Measurements from ENCODE around the gene SH3RF3. TPM values are rescaled to one million over a fixed set of nuclear protein-coding genes. Genes with fewer than 3 reads are reported as not detected.

Gene SH3RF3
- total RNA-seq, 1 experiment from 2014 or later, result 0.34 TPM

- no peak overlapping the region for H3K9ac ChIP-seq (ENCODE audit: low read length)
- no peak overlapping the region for H3K4me3 ChIP-seq (ENCODE audit: low read length)
- no peaks in the 10 kb centered on the region for H3K36me3 ChIP-seq (ENCODE audit: insufficient read depth, low read length)
- H3K27me3 ChIP-seq (ENCODE audit: low read length), result no peaks in the 10 kb centered on the region
- no peak overlapping the region for H3K4me2 ChIP-seq (ENCODE audit: low read depth, low read length, poor library complexity, severe bottlenecking)
- H3K27ac ChIP-seq (ENCODE audit: low read length), result no peak overlapping the region
- H3K9me3 ChIP-seq (ENCODE audit: low read length), result no peaks in the 10 kb centered on the region
- H3K4me1 ChIP-seq (ENCODE audit: low read length), result peaks cover 6% of the 10 kb centered on the region
- DNase-seq, result no peak
- H3K9me2 ChIP-seq (replicated peaks; ENCODE audit: insufficient read depth, low read length), result no peaks in the 10 kb centered on the region
- H4K20me1 ChIP-seq (ENCODE audit: insufficient read depth, low read depth, low read length), result no peaks in the 10 kb centered on the region
- no peaks in the 10 kb centered on the region for H3K79me2 ChIP-seq (ENCODE audit: low read length)
- H2AFZ ChIP-seq (ENCODE audit: low read length), result no peak overlapping the region
Observed at GRCh38 chr2:109304731-109305470, 175.9 kb downstream of the SH3RF3 start.

GRCh38 chr2:109305490-109306167 lies 176.6 kb downstream of the SH3RF3 start:
- Histone ChIP-seq H3K79me2 (ENCODE audit: low read length) (no peaks in the 10 kb centered on the region), H3K27me3 (ENCODE audit: low read length) (no peaks in the 10 kb centered on the region), H3K9me3 (ENCODE audit: low read length) (no peaks in the 10 kb centered on the region), H3K4me3 (ENCODE audit: low read length) (no peak overlapping the region), H4K20me1 (ENCODE audit: insufficient read depth, low read depth, low read length) (no peaks in the 10 kb centered on the region), H3K36me3 (ENCODE audit: insufficient read depth, low read length) (no peaks in the 10 kb centered on the region), H3K27ac (ENCODE audit: low read length) (no peak overlapping the region), H3K9ac (ENCODE audit: low read length) (no peak overlapping the region), H3K4me2 (ENCODE audit: low read depth, low read length, poor library complexity, severe bottlenecking) (no peak overlapping the region), H2AFZ (ENCODE audit: low read length) (no peak overlapping the region), H3K9me2 (replicated peaks; ENCODE audit: insufficient read depth, low read length) (no peaks in the 10 kb centered on the region), H3K4me1 (ENCODE audit: low read length) (peaks cover 6% of the 10 kb centered on the region)
- DNase-seq, result no peak

- Histone ChIP-seq H3K9ac (ENCODE audit: low read length) (no peak overlapping the region), H3K4me3 (ENCODE audit: low read length) (no peak overlapping the region), H3K79me2 (ENCODE audit: low read length) (no peaks in the 10 kb centered on the region), H3K4me2 (ENCODE audit: low read depth, low read length, poor library complexity, severe bottlenecking) (no peak overlapping the region), H2AFZ (ENCODE audit: low read length) (no peak overlapping the region), H3K27ac (ENCODE audit: low read length) (no peak overlapping the region), H3K36me3 (ENCODE audit: insufficient read depth, low read length) (no peaks in the 10 kb centered on the region), H3K9me3 (ENCODE audit: low read length) (no peaks in the 10 kb centered on the region), H4K20me1 (ENCODE audit: insufficient read depth, low read depth, low read length) (no peaks in the 10 kb centered on the region), H3K27me3 (ENCODE audit: low read length) (no peaks in the 10 kb centered on the region), H3K9me2 (replicated peaks; ENCODE audit: insufficient read depth, low read length) (no peaks in the 10 kb centered on the region), H3K4me1 (ENCODE audit: low read length) (peaks cover 6% of the 10 kb centered on the region)
- DNase-seq, result no peak
Observed at GRCh38 chr2:109306190-109306589, 177.2 kb downstream of the SH3RF3 start.

- Histone ChIP-seq H3K4me2 (ENCODE audit: low read depth, low read length, poor library complexity, severe bottlenecking) (no peak overlapping the region), H3K79me2 (ENCODE audit: low read length) (no peaks in the 10 kb centered on the region), H2AFZ (ENCODE audit: low read length) (no peak overlapping the region), H3K36me3 (ENCODE audit: insufficient read depth, low read length) (no peaks in the 10 kb centered on the region), H3K27me3 (ENCODE audit: low read length) (no peaks in the 10 kb centered on the region), H3K27ac (ENCODE audit: low read length) (no peak overlapping the region), H3K4me1 (ENCODE audit: low read length) (peaks cover 6% of the 10 kb centered on the region), H3K9me3 (ENCODE audit: low read length) (no peaks in the 10 kb centered on the region), H3K4me3 (ENCODE audit: low read length) (no peak overlapping the region), H3K9me2 (replicated peaks; ENCODE audit: insufficient read depth, low read length) (no peaks in the 10 kb centered on the region), H4K20me1 (ENCODE audit: insufficient read depth, low read depth, low read length) (no peaks in the 10 kb centered on the region), H3K9ac (ENCODE audit: low read length) (no peak overlapping the region)
- no peak for DNase-seq
Observed at GRCh38 chr2:109311771-109312170, 182.8 kb downstream of the SH3RF3 start.

GRCh38 chr2:109312902-109313301 lies 183.9 kb downstream of the SH3RF3 start:
- DNase-seq, result no peak
- no peak overlapping the region for H3K4me2 ChIP-seq (ENCODE audit: low read depth, low read length, poor library complexity, severe bottlenecking)

GRCh38 chr2:109313343-109313742 lies 184.3 kb downstream of the SH3RF3 start:
- Histone ChIP-seq H2AFZ (ENCODE audit: low read length) (no peak overlapping the region), H3K9ac (ENCODE audit: low read length) (no peak overlapping the region), H3K4me1 (ENCODE audit: low read length) (peaks cover 6% of the 10 kb centered on the region), H3K4me2 (ENCODE audit: low read depth, low read length, poor library complexity, severe bottlenecking) (no peak overlapping the region), H3K9me2 (replicated peaks; ENCODE audit: insufficient read depth, low read length) (no peaks in the 10 kb centered on the region), H3K79me2 (ENCODE audit: low read length) (no peaks in the 10 kb centered on the region), H3K4me3 (ENCODE audit: low read length) (no peak overlapping the region), H3K9me3 (ENCODE audit: low read length) (no peaks in the 10 kb centered on the region), H4K20me1 (ENCODE audit: insufficient read depth, low read depth, low read length) (no peaks in the 10 kb centered on the region), H3K36me3 (ENCODE audit: insufficient read depth, low read length) (no peaks in the 10 kb centered on the region), H3K27me3 (ENCODE audit: low read length) (no peaks in the 10 kb centered on the region), H3K27ac (ENCODE audit: low read length) (no peak overlapping the region)
- no peak for DNase-seq

More at GRCh38 chr2:109312902-109313301, 183.9 kb downstream of the SH3RF3 start:
- no peak overlapping the region for H3K27ac ChIP-seq (ENCODE audit: low read length)
- no peak overlapping the region for H3K9ac ChIP-seq (ENCODE audit: low read length)
- H3K4me3 ChIP-seq (ENCODE audit: low read length), result no peak overlapping the region
- no peaks in the 10 kb centered on the region for H3K79me2 ChIP-seq (ENCODE audit: low read length)
- no peaks in the 10 kb centered on the region for H3K27me3 ChIP-seq (ENCODE audit: low read length)
- H3K36me3 ChIP-seq (ENCODE audit: insufficient read depth, low read length), result no peaks in the 10 kb centered on the region
- H3K9me3 ChIP-seq (ENCODE audit: low read length), result no peaks in the 10 kb centered on the region
- H3K9me2 ChIP-seq (replicated peaks; ENCODE audit: insufficient read depth, low read length), result no peaks in the 10 kb centered on the region
- no peak overlapping the region for H2AFZ ChIP-seq (ENCODE audit: low read length)
- no peaks in the 10 kb centered on the region for H4K20me1 ChIP-seq (ENCODE audit: insufficient read depth, low read depth, low read length)
- H3K4me1 ChIP-seq (ENCODE audit: low read length), result peaks cover 6% of the 10 kb centered on the region

GRCh38 chr2:109316091-109316490 lies 187.1 kb downstream of the SH3RF3 start:
- H3K4me1 ChIP-seq (ENCODE audit: low read length), result peaks cover 6% of the 10 kb centered on the region
- H2AFZ ChIP-seq (ENCODE audit: low read length), result no peak overlapping the region
- no peaks in the 10 kb centered on the region for H3K9me2 ChIP-seq (replicated peaks; ENCODE audit: insufficient read depth, low read length)
- no peak overlapping the region for H3K9ac ChIP-seq (ENCODE audit: low read length)
- no peak overlapping the region for H3K4me3 ChIP-seq (ENCODE audit: low read length)
- H3K27me3 ChIP-seq (ENCODE audit: low read length), result no peaks in the 10 kb centered on the region
- no peaks in the 10 kb centered on the region for H3K79me2 ChIP-seq (ENCODE audit: low read length)
- H3K27ac ChIP-seq (ENCODE audit: low read length), result no peak overlapping the region
- DNase-seq, result no peak
- no peaks in the 10 kb centered on the region for H4K20me1 ChIP-seq (ENCODE audit: insufficient read depth, low read depth, low read length)
- no peak overlapping the region for H3K4me2 ChIP-seq (ENCODE audit: low read depth, low read length, poor library complexity, severe bottlenecking)
- no peaks in the 10 kb centered on the region for H3K36me3 ChIP-seq (ENCODE audit: insufficient read depth, low read length)
- no peaks in the 10 kb centered on the region for H3K9me3 ChIP-seq (ENCODE audit: low read length)

GRCh38 chr2:109317471-109318095 lies 188.6 kb downstream of the SH3RF3 start:
- Histone ChIP-seq H3K4me1 (ENCODE audit: low read length) (peaks cover 6% of the 10 kb centered on the region), H3K4me2 (ENCODE audit: low read depth, low read length, poor library complexity, severe bottlenecking) (no peak overlapping the region), H3K27ac (ENCODE audit: low read length) (no peak overlapping the region), H3K4me3 (ENCODE audit: low read length) (no peak overlapping the region), H3K9ac (ENCODE audit: low read length) (no peak overlapping the region), H4K20me1 (ENCODE audit: insufficient read depth, low read depth, low read length) (no peaks in the 10 kb centered on the region), H3K9me2 (replicated peaks; ENCODE audit: insufficient read depth, low read length) (no peaks in the 10 kb centered on the region), H3K27me3 (ENCODE audit: low read length) (no peaks in the 10 kb centered on the region), H2AFZ (ENCODE audit: low read length) (no peak overlapping the region), H3K9me3 (ENCODE audit: low read length) (no peaks in the 10 kb centered on the region), H3K36me3 (ENCODE audit: insufficient read depth, low read length) (no peaks in the 10 kb centered on the region), H3K79me2 (ENCODE audit: low read length) (no peaks in the 10 kb centered on the region)
- DNase-seq, result no peak
